GM13976 (cell line): ENCODE measurements around the gene ZNF428.

Experiments used
- DNase-seq: peaks from one replicate; pipeline ENCODE4 v3.0.0; 2012; ENCODE audit warnings: low spot score
- in situ Hi-C: fragments of 300-500 bp; cut with MboI; formaldehyde crosslinking; loops from one replicate; pipeline ENCODE4 v1.12.0; 2022; ENCODE audit warnings: low sequenced_read_pairs, mixed read lengths, inconsistent platforms; ENCODE audit not compliant: unreplicated experiment
- TF ChIP-seq, protein P1 (sequence below): IDR thresholded peaks from 2 replicates; pipeline ENCODE4 v1.5.1; 2012; ENCODE audit warnings: borderline replicate concordance, mild to moderate bottlenecking; ENCODE audit not compliant: insufficient read depth; ENCODE audit errors: extremely low read depth, missing control alignments, control extremely low read depth

The ZNF428 gene

DNA sequence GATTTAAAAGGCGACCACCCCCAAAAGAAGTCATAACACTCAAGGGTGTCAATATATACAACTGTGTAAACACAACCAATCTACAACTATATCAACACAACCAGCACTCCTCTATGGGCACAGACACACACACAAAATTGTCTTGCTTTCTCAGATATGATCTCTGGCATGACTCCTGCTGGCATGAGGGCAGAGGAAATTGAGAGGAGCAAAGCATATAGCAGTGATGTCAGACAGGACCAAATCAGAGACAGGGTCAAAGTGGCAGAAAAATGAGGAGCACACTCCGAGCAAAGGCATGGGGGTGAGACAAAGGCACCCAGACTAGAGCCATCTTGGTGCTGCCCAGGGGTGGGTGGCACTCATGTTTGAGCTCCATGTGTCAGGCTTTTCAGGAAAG, 33.1 kb downstream of the ZNF428 start:
- in situ Hi-C loops = no loop called here
- TF ChIP-seq, protein P1, sequence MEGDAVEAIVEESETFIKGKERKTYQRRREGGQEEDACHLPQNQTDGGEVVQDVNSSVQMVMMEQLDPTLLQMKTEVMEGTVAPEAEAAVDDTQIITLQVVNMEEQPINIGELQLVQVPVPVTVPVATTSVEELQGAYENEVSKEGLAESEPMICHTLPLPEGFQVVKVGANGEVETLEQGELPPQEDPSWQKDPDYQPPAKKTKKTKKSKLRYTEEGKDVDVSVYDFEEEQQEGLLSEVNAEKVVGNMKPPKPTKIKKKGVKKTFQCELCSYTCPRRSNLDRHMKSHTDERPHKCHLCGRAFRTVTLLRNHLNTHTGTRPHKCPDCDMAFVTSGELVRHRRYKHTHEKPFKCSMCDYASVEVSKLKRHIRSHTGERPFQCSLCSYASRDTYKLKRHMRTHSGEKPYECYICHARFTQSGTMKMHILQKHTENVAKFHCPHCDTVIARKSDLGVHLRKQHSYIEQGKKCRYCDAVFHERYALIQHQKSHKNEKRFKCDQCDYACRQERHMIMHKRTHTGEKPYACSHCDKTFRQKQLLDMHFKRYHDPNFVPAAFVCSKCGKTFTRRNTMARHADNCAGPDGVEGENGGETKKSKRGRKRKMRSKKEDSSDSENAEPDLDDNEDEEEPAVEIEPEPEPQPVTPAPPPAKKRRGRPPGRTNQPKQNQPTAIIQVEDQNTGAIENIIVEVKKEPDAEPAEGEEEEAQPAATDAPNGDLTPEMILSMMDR = no peak
- no peak for DNase-seq

DNA sequence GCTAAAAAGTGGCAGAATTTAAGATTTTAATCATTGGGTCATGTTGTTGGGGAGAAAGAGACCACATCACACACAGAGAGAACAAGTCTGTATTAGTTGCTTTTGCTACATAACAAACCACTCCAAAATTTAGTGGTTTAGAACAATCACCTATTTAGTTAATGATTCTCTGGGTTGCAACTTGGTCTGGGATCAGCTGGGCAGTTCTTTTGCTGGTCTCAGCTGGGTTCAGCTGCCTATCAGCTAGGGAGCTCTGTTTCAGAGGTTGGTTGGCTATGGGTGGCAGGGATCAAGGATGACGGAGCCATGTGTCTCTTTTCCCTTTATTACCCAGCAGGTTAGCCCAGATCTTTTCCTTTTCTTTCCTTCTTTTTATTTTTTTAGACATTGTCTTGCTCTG, 34.9 kb downstream of the ZNF428 start:
- in situ Hi-C loops = no loop called here
- no peak for DNase-seq
- TF ChIP-seq, protein P1 = no peak

DNA sequence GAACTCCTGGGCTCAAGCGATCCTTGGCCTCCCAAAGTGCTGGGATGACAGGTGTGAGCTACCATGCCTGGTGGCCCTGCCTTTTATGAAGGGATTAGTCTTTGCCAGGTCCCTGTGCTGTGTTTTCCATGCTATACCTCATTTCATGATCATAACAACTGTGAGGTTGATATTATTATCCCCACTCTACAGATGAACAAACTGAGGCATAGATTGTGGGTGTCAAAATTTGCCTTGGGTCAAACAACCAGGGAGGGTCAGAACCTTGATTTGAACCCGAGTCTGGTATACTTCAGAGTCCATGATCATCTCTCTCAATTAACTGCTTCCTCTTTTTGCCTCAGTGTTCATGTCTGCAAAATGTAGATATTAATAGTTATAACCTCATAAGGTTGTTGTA, 36.9 kb downstream of the ZNF428 start:
- DNase-seq = no peak
- TF ChIP-seq, protein P1 = no peak
- in situ Hi-C loops = no loop called here

DNA sequence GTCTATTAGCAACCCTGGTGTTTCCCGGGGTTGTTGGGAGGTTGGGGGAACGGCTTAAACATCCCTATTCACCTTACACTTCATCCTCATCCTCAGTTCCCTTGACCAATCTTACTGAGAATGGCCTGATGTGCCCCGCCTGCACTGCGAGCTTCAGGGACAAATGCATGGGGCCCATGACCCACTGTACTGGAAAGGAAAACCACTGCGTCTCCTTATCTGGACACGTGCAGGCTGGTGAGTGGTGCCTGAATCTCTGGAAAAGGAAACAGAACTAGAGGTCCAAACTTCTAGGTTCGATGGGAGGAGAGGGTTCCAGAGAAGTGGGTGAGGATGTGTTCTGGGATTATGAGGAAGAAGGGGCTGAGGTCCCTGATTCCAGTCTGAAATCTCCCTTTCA, 38.0 kb downstream of the ZNF428 start:
- in situ Hi-C loops = no loop called here
- DNase-seq = no peak
- TF ChIP-seq, protein P1 = no peak

DNA sequence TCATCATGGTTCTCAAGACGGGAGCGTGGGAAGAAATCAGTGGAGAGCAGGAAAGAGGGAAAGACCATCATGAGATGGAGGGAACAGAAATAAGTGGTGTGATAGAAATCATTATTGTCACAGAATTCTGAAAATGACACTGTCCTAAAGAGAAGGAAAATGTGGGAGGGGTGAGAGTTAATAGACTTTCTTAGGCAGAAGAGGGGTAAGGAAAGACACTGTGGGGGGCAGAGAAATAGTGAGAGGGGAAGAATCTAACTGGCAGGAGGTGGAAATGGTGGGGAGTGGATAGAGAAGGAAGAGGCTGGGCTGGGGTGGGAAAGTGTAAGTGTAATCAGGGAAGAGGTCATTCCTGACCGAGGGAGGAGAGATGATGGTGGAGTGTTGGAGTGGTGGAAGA, 40.6 kb downstream of the ZNF428 start:
- TF ChIP-seq, protein P1 = no peak
- DNase-seq = no peak
- in situ Hi-C loops = no loop called here

DNA sequence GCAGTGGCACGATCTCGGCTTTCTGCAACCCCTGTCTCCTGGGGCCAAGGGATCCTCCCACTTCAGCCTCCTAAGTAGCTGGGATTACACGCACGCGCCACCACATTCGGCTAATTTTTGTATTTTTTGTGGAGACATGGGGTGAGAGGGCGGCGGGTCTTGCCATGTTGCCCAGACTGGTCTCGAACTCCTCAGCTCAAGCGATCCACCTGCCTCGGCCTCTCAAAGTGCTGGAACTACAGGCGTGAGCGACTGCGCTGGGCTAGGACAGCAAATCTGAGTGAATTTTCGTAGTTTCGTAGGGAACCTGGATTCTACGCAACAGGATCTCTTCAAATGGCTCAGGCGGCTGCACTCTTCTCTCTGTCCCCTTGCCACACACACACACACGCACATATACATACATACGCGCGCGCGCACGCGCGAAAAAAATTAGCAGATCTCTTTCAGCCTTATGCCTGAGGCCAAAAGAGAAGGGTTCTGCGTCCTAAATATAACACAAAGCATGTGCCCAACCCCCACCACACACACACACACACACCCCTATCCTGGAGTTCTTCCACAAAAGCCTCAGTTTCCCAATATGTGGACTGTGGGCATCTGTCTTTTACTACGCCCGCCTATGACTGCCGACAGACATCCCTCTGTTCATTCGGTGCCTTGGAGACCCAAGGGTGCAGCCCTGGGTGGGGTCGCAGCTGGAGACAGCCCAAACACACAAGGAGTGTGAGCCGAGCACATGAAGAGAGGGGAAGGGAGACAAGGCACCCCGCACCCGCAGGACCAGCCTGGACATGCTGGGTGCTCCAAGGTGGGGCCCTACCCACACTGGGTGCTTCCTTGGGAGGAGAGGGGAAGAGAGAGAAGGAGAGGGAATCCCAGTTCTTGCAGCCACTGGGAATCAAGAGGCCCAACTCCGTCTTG, 43.2 kb downstream of the ZNF428 start:
- in situ Hi-C loops = no loop called here
- DNase-seq = no peak
- TF ChIP-seq, protein P1 = no peak
